GM12891 (cell line): ENCODE data around the gene ADGRG2.
A peak's percentile ranks its signal among the peaks of the same experiment; 100 is the strongest.

Source experiments
- DNase-seq: peaks from one replicate; pipeline ENCODE4 v3.0.0; 2011; ENCODE audit warnings: low spot score; ENCODE audit not compliant: insufficient read length
- FAIRE-seq: peaks from 2 replicates; lab custom pipeline; 2011; peaks lifted over from hg19 to GRCh38; lab: Jason Lieb, UNC
- PAX5 ChIP-seq: IDR thresholded peaks from 2 replicates; pipeline ENCODE4 v1.6.1; 2011; ENCODE audit warnings: low read length, moderate library complexity, mild to moderate bottlenecking; ENCODE audit not compliant: insufficient read depth, severe bottlenecking
- POLR2A ChIP-seq: IDR thresholded peaks from 2 replicates; pipeline ENCODE4 v1.6.1; 2011; ENCODE audit warnings: low read depth, low read length, control low read depth
- POLR2AphosphoS5 ChIP-seq: IDR thresholded peaks from 2 replicates; pipeline ENCODE4 v1.6.1; 2011; ENCODE audit warnings: low read depth, low read length, control low read depth
- POU2F2 ChIP-seq: IDR thresholded peaks from 2 replicates; pipeline ENCODE4 v1.6.1; 2011; ENCODE audit warnings: low read depth, mild to moderate bottlenecking, control low read depth, low read length, moderate library complexity
- SPI1 ChIP-seq: IDR thresholded peaks from 2 replicates; pipeline ENCODE4 v1.6.1; 2011; ENCODE audit warnings: low read depth, low read length, control low read depth
- TAF1 ChIP-seq: IDR thresholded peaks from 2 replicates; pipeline ENCODE4 v1.6.1; 2011; ENCODE audit warnings: low read depth, low read length, control low read depth

Gene ADGRG2

DNA sequence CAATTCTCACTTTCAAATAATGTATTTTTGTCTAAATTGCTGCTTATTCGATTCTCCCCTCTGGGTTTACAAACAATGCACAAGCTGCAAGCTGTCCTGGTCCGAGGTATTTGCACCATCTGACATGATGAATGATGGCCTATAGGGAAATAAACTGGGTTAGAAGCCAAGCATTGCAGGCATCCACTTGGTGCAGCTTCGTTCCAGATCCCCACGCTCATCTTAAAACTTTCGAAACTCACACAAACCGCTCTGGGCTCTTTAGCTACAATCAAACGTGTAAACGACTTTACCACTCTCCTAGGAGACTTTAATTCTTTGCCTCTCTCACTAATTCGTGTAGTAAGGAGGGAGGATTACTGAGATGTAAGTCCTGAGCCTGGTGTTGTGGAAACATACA lies 157.4 kb downstream of the ADGRG2 start:
- TF ChIP-seq POU2F2, result no peak
- no peak for TF ChIP-seq POLR2A
- TF ChIP-seq POLR2AphosphoS5, result no peak
- TF ChIP-seq SPI1, result no peak
- no peak for TF ChIP-seq PAX5
- DNase-seq (no peak), FAIRE-seq (no peak)

GRCh38 chrX:18964026-18964425 lies 158.2 kb downstream of the ADGRG2 start:
- TF ChIP-seq SPI1, result no peak
- FAIRE-seq, result no peak
- DNase-seq, result no peak

- DNase-seq, result no peak
- TF ChIP-seq TAF1 (no peak), PAX5 (no peak), POU2F2 (no peak), POLR2A (no peak), POLR2AphosphoS5 (no peak), SPI1 (no peak)
- FAIRE-seq, result peak; percentile 5
These were observed 159.9 kb downstream of the ADGRG2 start for GRCh38 chrX:18962329-18962728.

DNA sequence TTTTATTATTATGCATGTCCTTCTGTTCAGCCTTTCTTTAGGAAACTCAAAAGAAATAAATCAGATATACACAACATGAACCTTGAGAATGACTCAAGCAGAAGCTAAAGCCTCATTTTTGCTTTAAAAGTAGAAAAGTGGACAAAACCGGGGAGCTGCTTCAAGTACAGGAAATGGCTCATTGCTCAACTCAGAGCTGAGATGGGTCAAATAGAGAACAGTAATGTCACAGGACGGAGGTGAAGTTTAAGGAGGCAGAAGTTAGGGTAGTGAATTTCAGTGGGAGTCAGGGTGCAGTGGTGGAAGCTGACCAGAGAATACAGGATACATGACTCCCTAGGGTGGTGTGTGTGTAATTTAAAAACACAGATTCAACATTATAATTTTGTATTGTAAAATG lies 160.6 kb downstream of the ADGRG2 start:
- peak; percentile 23 for FAIRE-seq
- TF ChIP-seq PAX5 (no peak), POLR2A (no peak), TAF1 (no peak), POU2F2 (no peak), SPI1 (no peak), POLR2AphosphoS5 (no peak)
- DNase-seq, result no peak

GRCh38 chrX:18956303-18957032 lies 165.8 kb downstream of the ADGRG2 start:
- no peak for DNase-seq
- no peak for FAIRE-seq
- TF ChIP-seq TAF1 (no peak), POLR2AphosphoS5 (no peak), SPI1 (no peak), POU2F2 (no peak), PAX5 (no peak), POLR2A (no peak)

- DNase-seq, result no peak
- FAIRE-seq, result peak; percentile 64
- TF ChIP-seq POLR2A, result no peak
- no peak for TF ChIP-seq POLR2AphosphoS5
- no peak for TF ChIP-seq POU2F2
- TF ChIP-seq PAX5, result no peak
These were observed 166.6 kb downstream of the ADGRG2 start for GRCh38 chrX:18955676-18956075.

DNA sequence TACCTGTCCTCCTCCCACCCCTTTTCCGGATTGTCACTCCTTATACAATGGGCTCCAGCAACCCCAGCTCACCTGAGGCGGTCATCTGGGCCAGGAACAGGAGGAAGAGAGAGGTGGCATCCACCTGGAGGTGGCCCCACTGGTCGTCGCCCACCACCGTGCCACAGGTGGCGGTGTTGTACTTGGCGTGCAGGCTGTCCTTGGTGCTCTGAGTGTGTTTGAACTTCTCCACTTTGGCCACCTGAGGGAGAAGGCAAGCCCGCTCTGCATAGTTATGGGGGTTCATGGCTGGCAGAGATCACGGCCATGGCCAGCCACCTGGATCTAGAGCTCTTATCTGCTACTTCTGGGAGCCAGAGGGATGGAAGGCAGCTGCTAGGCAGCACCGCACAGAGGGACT lies 171.2 kb downstream of the ADGRG2 start:
- TF ChIP-seq PAX5, result no peak
- TF ChIP-seq POU2F2, result no peak
- FAIRE-seq, result no peak
- no peak for DNase-seq

GRCh38 chrX:18949944-18950301 lies 172.3 kb downstream of the ADGRG2 start:
- no peak for FAIRE-seq
- TF ChIP-seq POLR2A (no peak), PAX5 (no peak), TAF1 (no peak), SPI1 (no peak), POU2F2 (no peak), POLR2AphosphoS5 (no peak)
- no peak for DNase-seq

- FAIRE-seq (no peak), DNase-seq (no peak)
- TF ChIP-seq PAX5, result no peak
- no peak for TF ChIP-seq POLR2A
These were observed 172.9 kb downstream of the ADGRG2 start for GRCh38 chrX:18949291-18949943.

- no peak for FAIRE-seq
These were observed 175.7 kb downstream of the ADGRG2 start for GRCh38 chrX:18946611-18947010.

GRCh38 chrX:18946157-18946556 lies 176.1 kb downstream of the ADGRG2 start:
- DNase-seq, result no peak
- TF ChIP-seq POU2F2 (no peak), SPI1 (no peak), POLR2AphosphoS5 (no peak), POLR2A (no peak), TAF1 (no peak), PAX5 (no peak)
- no peak for FAIRE-seq

More at GRCh38 chrX:18946611-18947010, 175.7 kb downstream of the ADGRG2 start:
- TF ChIP-seq POLR2A, result no peak
- TF ChIP-seq SPI1, result no peak
- TF ChIP-seq TAF1, result no peak
- TF ChIP-seq POU2F2, result no peak
- no peak for TF ChIP-seq PAX5
- TF ChIP-seq POLR2AphosphoS5, result no peak
- DNase-seq, result no peak
